Hepatocyte (in vitro differentiated cells): ENCODE measurements around the gene SLC16A7. TPM values are rescaled to one million over a fixed set of nuclear protein-coding genes. Genes with fewer than 3 reads are reported as not detected.

Source experiments
- DNase-seq: peaks from one replicate; pipeline ENCODE4 v3.0.0-alpha.2; 2016; ENCODE audit warnings: low spot score
- H2AFZ ChIP-seq: fragments of 200-600 bp; sonication (generic); 2 replicates; pipeline ENCODE4 v1.6.0; 2016; ENCODE audit warnings: antibody characterized with exemption, mild to moderate bottlenecking
- H3K27ac ChIP-seq: fragments of 200-600 bp; sonication (generic); 2 replicates; pipeline ENCODE4 v1.5.1; 2016; ENCODE audit warnings: mild to moderate bottlenecking
- H3K27me3 ChIP-seq: fragments of 200-600 bp; sonication (generic); 2 replicates; pipeline ENCODE4 v1.6.1; 2016
- H3K36me3 ChIP-seq: fragments of 200-600 bp; sonication (generic); replicated peaks from 2 replicates; pipeline ENCODE4 v1.5.1; 2016; ENCODE audit warnings: low read depth; ENCODE audit not compliant: insufficient read depth
- H3K4me1 ChIP-seq: fragments of 200-600 bp; sonication (generic); 2 replicates; pipeline ENCODE4 v1.5.1; 2016; ENCODE audit warnings: mild to moderate bottlenecking, moderate library complexity; ENCODE audit not compliant: insufficient read depth
- H3K4me2 ChIP-seq: fragments of 200-600 bp; sonication (generic); 2 replicates; pipeline ENCODE4 v1.6.0; 2016
- H3K4me3 ChIP-seq: fragments of 200-600 bp; sonication (generic); 2 replicates; pipeline ENCODE4 v1.5.1; 2016; ENCODE audit warnings: mild to moderate bottlenecking
- H3K79me2 ChIP-seq: fragments of 200-600 bp; sonication (generic); 2 replicates; pipeline ENCODE4 v1.6.0; 2017; ENCODE audit warnings: mild to moderate bottlenecking
- H3K9me2 ChIP-seq: fragments of 200-600 bp; sonication (generic); replicated peaks from 2 replicates; pipeline ENCODE4 v1.6.0; 2017; ENCODE audit warnings: mild to moderate bottlenecking; ENCODE audit not compliant: insufficient read depth
- H3K9me3 ChIP-seq: fragments of 200-600 bp; sonication (generic); 2 replicates; pipeline ENCODE4 v1.5.1; 2016; ENCODE audit warnings: low read depth, mild to moderate bottlenecking
- H4K20me1 ChIP-seq: fragments of 200-600 bp; sonication (generic); 2 replicates; pipeline ENCODE4 v1.6.0; 2016; ENCODE audit warnings: mild to moderate bottlenecking; ENCODE audit not compliant: insufficient read depth, poor library complexity, severe bottlenecking
- CTCF ChIP-seq: fragments of 200-600 bp; sonication (generic); IDR thresholded peaks from 2 replicates; pipeline ENCODE4 v1.5.1; 2016; ENCODE audit warnings: antibody characterized with exemption, mild to moderate bottlenecking; ENCODE audit not compliant: poor library complexity
- EZH2 ChIP-seq: fragments of 200-600 bp; sonication (generic); IDR thresholded peaks from 2 replicates; pipeline ENCODE4 v1.6.1; 2016; ENCODE audit warnings: antibody characterized with exemption, mild to moderate bottlenecking, borderline replicate concordance
- EZH2phosphoT487 ChIP-seq: fragments of 200-600 bp; sonication (generic); IDR thresholded peaks from one replicate; pipeline ENCODE4 v1.6.1; 2018; ENCODE audit warnings: antibody characterized with exemption, mild to moderate bottlenecking, low read depth, moderate library complexity; ENCODE audit not compliant: unreplicated experiment, severe bottlenecking
- WGBS: methylation state at CpG from one replicate; pipeline ENCODE4 v1.1.6; 2016; ENCODE audit warnings: low lambda C conversion rate; ENCODE audit errors: missing lambda C conversion rate; 5-methylcytosine and 5-hydroxymethylcytosine counted together
- polyA plus RNA-seq: library from polyadenylated mRNA; unstranded; fragments of >200 nt; fragmentation: Nextera tagmentation; extraction: Ambion mirVana; gene quantifications from 2 replicates; pipeline ENCODE4 v1.2.1, GENCODE V29; 2016
- total RNA-seq: library from RNA; depleted of rRNA; stranded (reverse); fragments of >200 nt; gene quantifications from 2 replicates; pipeline ENCODE4 v1.2.3, GENCODE V29; 2014

Gene SLC16A7
- total and polyA plus RNA-seq, 2 experiments from 2014 or later: 4.7 to 17.9 TPM

- Histone ChIP-seq H3K4me2 (no peak overlapping the region), H3K27ac (no peak overlapping the region), H3K4me3 (no peak overlapping the region), H2AFZ (no peak overlapping the region), H3K4me1 (no peaks in the 10 kb centered on the region), H3K36me3 (no peaks in the 10 kb centered on the region), H3K9me2 (no peaks in the 10 kb centered on the region), H4K20me1 (no peaks in the 10 kb centered on the region), H3K79me2 (no peaks in the 10 kb centered on the region), H3K9me3 (no peaks in the 10 kb centered on the region), H3K27me3 (no peaks in the 10 kb centered on the region)
- no peak for DNase-seq
- no peak for TF ChIP-seq EZH2phosphoT487
- 87% methylated on average over 2 of the region's 2 CpGs for WGBS
Measured at GRCh38 chr12:59579631-59580030, 16.2 kb upstream of the SLC16A7 start.

- Histone ChIP-seq H3K4me3 (no peak overlapping the region), H3K9me3 (no peaks in the 10 kb centered on the region), H4K20me1 (no peaks in the 10 kb centered on the region), H2AFZ (no peak overlapping the region), H3K4me1 (no peaks in the 10 kb centered on the region), H3K27me3 (no peaks in the 10 kb centered on the region), H3K36me3 (no peaks in the 10 kb centered on the region), H3K9me2 (no peaks in the 10 kb centered on the region), H3K27ac (no peak overlapping the region), H3K4me2 (no peak overlapping the region), H3K79me2 (no peaks in the 10 kb centered on the region)
- WGBS: 55% methylated on average over 2 of the region's 2 CpGs
- DNase-seq: no peak
- TF ChIP-seq EZH2phosphoT487 (no peak), CTCF (no peak), EZH2 (no peak)
Measured at GRCh38 chr12:59580050-59580449, 15.8 kb upstream of the SLC16A7 start.

GRCh38 chr12:59583003-59583712 is 12.7 kb upstream of the SLC16A7 start:
- Histone ChIP-seq H3K4me2 (no peak overlapping the region), H4K20me1 (no peaks in the 10 kb centered on the region), H3K79me2 (no peaks in the 10 kb centered on the region), H3K27ac (no peak overlapping the region), H3K9me3 (no peaks in the 10 kb centered on the region), H3K36me3 (no peaks in the 10 kb centered on the region), H3K27me3 (no peaks in the 10 kb centered on the region), H2AFZ (no peak overlapping the region), H3K4me3 (no peak overlapping the region), H3K9me2 (no peaks in the 10 kb centered on the region), H3K4me1 (no peaks in the 10 kb centered on the region)
- DNase-seq: no peak
- TF ChIP-seq EZH2phosphoT487 (no peak), CTCF (no peak), EZH2 (no peak)
- WGBS: 63% methylated on average over 1 of the region's 1 CpG

GRCh38 chr12:59587710-59588109 is 8.1 kb upstream of the SLC16A7 start:
- 76% methylated on average over 1 of the region's 1 CpG for WGBS
- Histone ChIP-seq H3K9me3 (no peaks in the 10 kb centered on the region), H3K9me2 (no peaks in the 10 kb centered on the region)

More at GRCh38 chr12:59587710-59588109, 8.1 kb upstream of the SLC16A7 start:
- Histone ChIP-seq H2AFZ (no peak overlapping the region), H3K4me3 (no peak overlapping the region), H3K36me3 (no peaks in the 10 kb centered on the region), H4K20me1 (no peaks in the 10 kb centered on the region), H3K4me1 (no peaks in the 10 kb centered on the region), H3K4me2 (no peak overlapping the region), H3K27me3 (no peaks in the 10 kb centered on the region), H3K79me2 (no peaks in the 10 kb centered on the region), H3K27ac (no peak overlapping the region)
- TF ChIP-seq EZH2phosphoT487: no peak
- TF ChIP-seq CTCF: no peak
- TF ChIP-seq EZH2: no peak
- no peak for DNase-seq
